Measurements from ENCODE around the gene MRPL14.
A peak's percentile ranks its signal among the peaks of the same experiment; 100 is the strongest.

- peak; percentile 59 for TF ChIP-seq CTCF (IDR thresholded peaks at IDR 0.05)
- no peak for TF ChIP-seq EZH2 (IDR thresholded peaks at IDR 0.05)
- no peak for TF ChIP-seq EZH2phosphoT487 (IDR thresholded peaks at IDR 0.05)
Observed at GRCh38 chr6:44100088-44100550, 27.1 kb downstream of the MRPL14 start.

All from neural progenitor cell (in vitro differentiated cells).